WTC11 (cell line): ENCODE measurements around the gene SVIL.

Experiments used
- E2F5 ChIP-seq: sonication (generic); formaldehyde crosslinking; IDR thresholded peaks from 2 replicates; pipeline ENCODE4 v1.8.1; 2022; ENCODE audit warnings: mild to moderate bottlenecking, moderate library complexity, missing genetic modification reagents
- IRF2 ChIP-seq: sonication (generic); formaldehyde crosslinking; IDR thresholded peaks from 2 replicates; pipeline ENCODE4 v1.8.0; 2022; ENCODE audit warnings: low read depth, missing genetic modification reagents, borderline replicate concordance
- MLX ChIP-seq: sonication (generic); formaldehyde crosslinking; IDR thresholded peaks from 2 replicates; pipeline ENCODE4 v1.8.1; 2023; ENCODE audit warnings: mild to moderate bottlenecking, missing genetic modification reagents, moderate library complexity
- TF ChIP-seq, protein P1 (sequence below): fragments of 200-600 bp; IDR thresholded peaks from 2 replicates; pipeline ENCODE4 v1.8.0; 2022; ENCODE audit warnings: antibody characterized with exemption

GRCh38 chr10:29512425-29512974 is 122.3 kb downstream of the SVIL start:
- TF ChIP-seq, protein P1, sequence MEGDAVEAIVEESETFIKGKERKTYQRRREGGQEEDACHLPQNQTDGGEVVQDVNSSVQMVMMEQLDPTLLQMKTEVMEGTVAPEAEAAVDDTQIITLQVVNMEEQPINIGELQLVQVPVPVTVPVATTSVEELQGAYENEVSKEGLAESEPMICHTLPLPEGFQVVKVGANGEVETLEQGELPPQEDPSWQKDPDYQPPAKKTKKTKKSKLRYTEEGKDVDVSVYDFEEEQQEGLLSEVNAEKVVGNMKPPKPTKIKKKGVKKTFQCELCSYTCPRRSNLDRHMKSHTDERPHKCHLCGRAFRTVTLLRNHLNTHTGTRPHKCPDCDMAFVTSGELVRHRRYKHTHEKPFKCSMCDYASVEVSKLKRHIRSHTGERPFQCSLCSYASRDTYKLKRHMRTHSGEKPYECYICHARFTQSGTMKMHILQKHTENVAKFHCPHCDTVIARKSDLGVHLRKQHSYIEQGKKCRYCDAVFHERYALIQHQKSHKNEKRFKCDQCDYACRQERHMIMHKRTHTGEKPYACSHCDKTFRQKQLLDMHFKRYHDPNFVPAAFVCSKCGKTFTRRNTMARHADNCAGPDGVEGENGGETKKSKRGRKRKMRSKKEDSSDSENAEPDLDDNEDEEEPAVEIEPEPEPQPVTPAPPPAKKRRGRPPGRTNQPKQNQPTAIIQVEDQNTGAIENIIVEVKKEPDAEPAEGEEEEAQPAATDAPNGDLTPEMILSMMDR: no peak
- TF ChIP-seq E2F5 (CRISPR knock-in tag): no peak
- TF ChIP-seq IRF2 (CRISPR knock-in tag): no peak
- TF ChIP-seq MLX (CRISPR knock-in tag): no peak
